ENCODE data around the gene MARS1. TPM values are rescaled to one million over a fixed set of nuclear protein-coding genes. Genes with fewer than 3 reads are reported as not detected.

Gene MARS1
- total and polyA plus RNA-seq, 8 donors = 35.1 to 1,821 (median 61.7) TPM

- 0 to 1% (median 1%) methylated on average over 17 to 32 of the region's 38 CpGs for WGBS, 5 donors
- intact Hi-C loops (cut with DNase I; ENCODE audit: low total_unique reads) = no loop called here
- Histone ChIP-seq H3K27me3 (no peaks in the 10 kb centered on the region), H3K4me1 (peaks cover 49 to 76% (median 65%) of the 10 kb centered on the region in 4 donors), H3K9me3 (no peaks in the 10 kb centered on the region), H3K36me3 (peaks cover 36 to 42% (median 40%) of the 10 kb centered on the region in 4 donors), H3K4me3 (peak overlapping the region; percentile 58 to 85 (median 74)), H3K27ac (peak overlapping the region; percentile 95 to 99 (median 99))
- peak; percentile 48 to 92 for DNase-seq
- TF ChIP-seq CTCF (IDR thresholded peaks at IDR 0.05) = no peak
- no peak for TF ChIP-seq EP300 (IDR thresholded peaks at IDR 0.05)
- no peak for TF ChIP-seq POLR2A (IDR thresholded peaks at IDR 0.05)
- TF ChIP-seq POLR2AphosphoS5 (IDR thresholded peaks at IDR 0.05) = no peak
Observed at GRCh38 chr12:57522887-57523705, 35.2 kb downstream of the MARS1 start.

- intact Hi-C loops (cut with DNase I; ENCODE audit: low total_unique reads) = no loop called here
- Histone ChIP-seq H3K4me3 (peak overlapping the region; percentile 58 to 85 (median 74)), H3K4me1 (peaks cover 40 to 67% (median 57%) of the 10 kb centered on the region in 4 donors)
Observed at GRCh38 chr12:57523706-57524614, 36.1 kb downstream of the MARS1 start.

GRCh38 chr12:57524814-57525614, 37.1 kb downstream of the MARS1 start:
- no peaks in the 10 kb centered on the region for H3K27me3 ChIP-seq
- intact Hi-C loops (cut with DNase I; ENCODE audit: low total_unique reads) = no loop called here
- H3K9me3 ChIP-seq = no peaks in the 10 kb centered on the region
- peaks cover 37 to 63% (median 49%) of the 10 kb centered on the region in 4 donors for H3K4me1 ChIP-seq
- peak overlapping the region in 2 of 4 donors; percentile 58 to 85 for H3K4me3 ChIP-seq
- 53 to 62% (median 59%) methylated on average over 11 of the region's 11 CpGs for WGBS, 5 donors
- peaks cover 55 to 59% (median 58%) of the 10 kb centered on the region in 4 donors for H3K36me3 ChIP-seq
- TF ChIP-seq EP300 (IDR thresholded peaks at IDR 0.05) (no peak), CTCF (IDR thresholded peaks at IDR 0.05) (no peak), POLR2A (IDR thresholded peaks at IDR 0.05) (no peak), POLR2AphosphoS5 (IDR thresholded peaks at IDR 0.05) (no peak)
- peak overlapping the region in 3 of 5 donors; percentile 99 for H3K27ac ChIP-seq
- no peak for DNase-seq

More at GRCh38 chr12:57523706-57524614, 36.1 kb downstream of the MARS1 start:
- 37 to 53% (median 42%) methylated on average over 13 to 14 of the region's 14 CpGs for WGBS, 5 donors
- Histone ChIP-seq H3K36me3 (peaks cover 44 to 49% (median 48%) of the 10 kb centered on the region in 4 donors), H3K27ac (peak overlapping the region; percentile 95 to 99 (median 99)), H3K9me3 (no peaks in the 10 kb centered on the region), H3K27me3 (no peaks in the 10 kb centered on the region)
- no peak for TF ChIP-seq POLR2AphosphoS5 (IDR thresholded peaks at IDR 0.05)
- no peak for TF ChIP-seq POLR2A (IDR thresholded peaks at IDR 0.05)
- no peak for TF ChIP-seq CTCF (IDR thresholded peaks at IDR 0.05)
- TF ChIP-seq EP300 (IDR thresholded peaks at IDR 0.05) = no peak
- DNase-seq = peak in 1 of 2 donors; percentile 35

Data from stomach (tissue), 9 donors.